ENCODE measurements around the gene ITSN1. TPM values are rescaled to one million over a fixed set of nuclear protein-coding genes. Genes with fewer than 3 reads are reported as not detected.
"Not testable (repeated sequence)": the region's sequence is repeated elsewhere in the genome, so short reads cannot be mapped to it uniquely, and the experiment has no call there.

Gene ITSN1
- polyA plus RNA-seq, 1 donor from 2014 or later: 35.1 TPM

DNA sequence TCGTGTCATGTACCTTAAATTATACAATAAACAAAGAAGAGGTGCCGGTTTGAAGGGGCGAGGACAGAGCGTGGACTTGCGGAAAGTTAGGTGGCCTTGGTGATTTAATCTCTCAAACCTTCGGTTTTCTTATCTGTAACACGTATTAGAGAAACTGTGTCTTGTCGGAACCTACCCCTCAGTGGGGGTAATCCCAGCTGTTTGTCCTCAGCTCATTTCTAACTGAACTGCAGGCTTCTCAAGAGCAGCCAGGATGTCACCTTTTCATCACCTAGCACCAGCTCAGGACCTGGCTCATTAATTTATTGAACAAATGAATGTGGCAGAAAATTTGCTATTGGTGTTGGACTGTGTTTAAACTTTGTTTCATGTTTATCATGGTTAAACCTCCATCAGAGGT lies 31.2 kb downstream of the ITSN1 start:
- Histone ChIP-seq H3K27ac (ENCODE audit: low read length) (no peak overlapping the region), H3K9ac (ENCODE audit: low read length) (no peak overlapping the region), H3K27me3 (ENCODE audit: insufficient read depth, low read depth, low read length) (no peaks in the 10 kb centered on the region), H3K9me3 (ENCODE audit: low read length) (no peaks in the 10 kb centered on the region), H3K79me2 (replicated peaks; ENCODE audit: insufficient read depth, low read length) (peaks cover 25% of the 10 kb centered on the region), H3K9me2 (ENCODE audit: insufficient read depth, low read length) (no peaks in the 10 kb centered on the region), H2AFZ (ENCODE audit: low read depth, low read length) (no peak overlapping the region), H4K20me1 (ENCODE audit: insufficient read depth) (no peaks in the 10 kb centered on the region), H3F3A (ENCODE audit: insufficient read depth, low read length, poor library complexity, severe bottlenecking) (no peaks in the 10 kb centered on the region), H3K36me3 (ENCODE audit: insufficient read depth, low read length) (no peaks in the 10 kb centered on the region), H3K4me2 (ENCODE audit: low read length) (no peak overlapping the region), H3K4me3 (ENCODE audit: low read length) (no peak overlapping the region)
- TF ChIP-seq, protein P1, sequence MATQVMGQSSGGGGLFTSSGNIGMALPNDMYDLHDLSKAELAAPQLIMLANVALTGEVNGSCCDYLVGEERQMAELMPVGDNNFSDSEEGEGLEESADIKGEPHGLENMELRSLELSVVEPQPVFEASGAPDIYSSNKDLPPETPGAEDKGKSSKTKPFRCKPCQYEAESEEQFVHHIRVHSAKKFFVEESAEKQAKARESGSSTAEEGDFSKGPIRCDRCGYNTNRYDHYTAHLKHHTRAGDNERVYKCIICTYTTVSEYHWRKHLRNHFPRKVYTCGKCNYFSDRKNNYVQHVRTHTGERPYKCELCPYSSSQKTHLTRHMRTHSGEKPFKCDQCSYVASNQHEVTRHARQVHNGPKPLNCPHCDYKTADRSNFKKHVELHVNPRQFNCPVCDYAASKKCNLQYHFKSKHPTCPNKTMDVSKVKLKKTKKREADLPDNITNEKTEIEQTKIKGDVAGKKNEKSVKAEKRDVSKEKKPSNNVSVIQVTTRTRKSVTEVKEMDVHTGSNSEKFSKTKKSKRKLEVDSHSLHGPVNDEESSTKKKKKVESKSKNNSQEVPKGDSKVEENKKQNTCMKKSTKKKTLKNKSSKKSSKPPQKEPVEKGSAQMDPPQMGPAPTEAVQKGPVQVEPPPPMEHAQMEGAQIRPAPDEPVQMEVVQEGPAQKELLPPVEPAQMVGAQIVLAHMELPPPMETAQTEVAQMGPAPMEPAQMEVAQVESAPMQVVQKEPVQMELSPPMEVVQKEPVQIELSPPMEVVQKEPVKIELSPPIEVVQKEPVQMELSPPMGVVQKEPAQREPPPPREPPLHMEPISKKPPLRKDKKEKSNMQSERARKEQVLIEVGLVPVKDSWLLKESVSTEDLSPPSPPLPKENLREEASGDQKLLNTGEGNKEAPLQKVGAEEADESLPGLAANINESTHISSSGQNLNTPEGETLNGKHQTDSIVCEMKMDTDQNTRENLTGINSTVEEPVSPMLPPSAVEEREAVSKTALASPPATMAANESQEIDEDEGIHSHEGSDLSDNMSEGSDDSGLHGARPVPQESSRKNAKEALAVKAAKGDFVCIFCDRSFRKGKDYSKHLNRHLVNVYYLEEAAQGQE (IDR thresholded peaks at IDR 0.05; ENCODE audit: borderline replicate concordance): no peak
- no peak for TF ChIP-seq SMC3 (conservative IDR thresholded peaks at IDR 0.05; ENCODE audit: poor library complexity)
- TF ChIP-seq, protein P2, sequence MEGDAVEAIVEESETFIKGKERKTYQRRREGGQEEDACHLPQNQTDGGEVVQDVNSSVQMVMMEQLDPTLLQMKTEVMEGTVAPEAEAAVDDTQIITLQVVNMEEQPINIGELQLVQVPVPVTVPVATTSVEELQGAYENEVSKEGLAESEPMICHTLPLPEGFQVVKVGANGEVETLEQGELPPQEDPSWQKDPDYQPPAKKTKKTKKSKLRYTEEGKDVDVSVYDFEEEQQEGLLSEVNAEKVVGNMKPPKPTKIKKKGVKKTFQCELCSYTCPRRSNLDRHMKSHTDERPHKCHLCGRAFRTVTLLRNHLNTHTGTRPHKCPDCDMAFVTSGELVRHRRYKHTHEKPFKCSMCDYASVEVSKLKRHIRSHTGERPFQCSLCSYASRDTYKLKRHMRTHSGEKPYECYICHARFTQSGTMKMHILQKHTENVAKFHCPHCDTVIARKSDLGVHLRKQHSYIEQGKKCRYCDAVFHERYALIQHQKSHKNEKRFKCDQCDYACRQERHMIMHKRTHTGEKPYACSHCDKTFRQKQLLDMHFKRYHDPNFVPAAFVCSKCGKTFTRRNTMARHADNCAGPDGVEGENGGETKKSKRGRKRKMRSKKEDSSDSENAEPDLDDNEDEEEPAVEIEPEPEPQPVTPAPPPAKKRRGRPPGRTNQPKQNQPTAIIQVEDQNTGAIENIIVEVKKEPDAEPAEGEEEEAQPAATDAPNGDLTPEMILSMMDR (IDR thresholded peaks at IDR 0.05; ENCODE audit: poor library complexity, severe bottlenecking): no peak
- TF ChIP-seq POLR2AphosphoS5 (IDR thresholded peaks at IDR 0.05): no peak
- no peak for TF ChIP-seq MXI1 (conservative IDR thresholded peaks at IDR 0.05; ENCODE audit: poor library complexity, severe bottlenecking)
- TF ChIP-seq EP300 (conservative IDR thresholded peaks at IDR 0.05; ENCODE audit: poor library complexity, severe bottlenecking): no peak
- no peak for TF ChIP-seq EZH2 (IDR thresholded peaks at IDR 0.05; ENCODE audit: borderline replicate concordance, insufficient read depth, low read length, poor library complexity, severe bottlenecking)
- TF ChIP-seq RAD21 (conservative IDR thresholded peaks at IDR 0.05): no peak
- no peak for TF ChIP-seq TAF1 (IDR thresholded peaks at IDR 0.05; ENCODE audit: low read depth)

DNA sequence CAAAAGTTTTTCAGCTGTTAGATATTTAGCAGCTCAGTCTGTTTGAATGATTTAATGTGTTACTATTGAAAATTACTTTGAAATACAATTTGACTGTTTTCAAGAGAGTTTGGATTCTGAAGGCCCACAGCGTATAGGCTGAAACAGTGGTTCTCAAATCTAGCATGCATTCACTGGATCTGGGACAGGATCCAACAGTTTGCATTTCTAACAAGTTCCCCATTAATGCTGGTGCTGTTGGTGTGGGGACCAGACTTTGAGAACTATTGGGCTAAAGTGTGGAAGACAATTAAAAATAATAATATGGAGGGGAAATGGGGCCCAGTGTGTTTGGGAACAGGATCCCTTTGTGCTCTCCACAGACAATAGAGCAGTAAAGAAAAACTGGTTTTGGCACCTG lies 31.9 kb downstream of the ITSN1 start:
- H3K9me2 ChIP-seq (ENCODE audit: insufficient read depth, low read length): no peaks in the 10 kb centered on the region
- H3K4me3 ChIP-seq (ENCODE audit: low read length): no peak overlapping the region
- H3K9ac ChIP-seq (ENCODE audit: low read length): no peak overlapping the region
- H3K4me2 ChIP-seq (ENCODE audit: low read length): no peak overlapping the region
- H3K27me3 ChIP-seq (ENCODE audit: insufficient read depth, low read depth, low read length): no peaks in the 10 kb centered on the region
- no peaks in the 10 kb centered on the region for H4K20me1 ChIP-seq (ENCODE audit: insufficient read depth)
- H2AFZ ChIP-seq (ENCODE audit: low read depth, low read length): no peak overlapping the region
- H3K9me3 ChIP-seq (ENCODE audit: low read length): no peaks in the 10 kb centered on the region
- TF ChIP-seq EP300 (conservative IDR thresholded peaks at IDR 0.05; ENCODE audit: poor library complexity, severe bottlenecking) (no peak), EZH2 (IDR thresholded peaks at IDR 0.05; ENCODE audit: borderline replicate concordance, insufficient read depth, low read length, poor library complexity, severe bottlenecking) (no peak), MXI1 (conservative IDR thresholded peaks at IDR 0.05; ENCODE audit: poor library complexity, severe bottlenecking) (no peak), TAF1 (IDR thresholded peaks at IDR 0.05; ENCODE audit: low read depth) (no peak), RAD21 (conservative IDR thresholded peaks at IDR 0.05) (no peak), POLR2AphosphoS5 (IDR thresholded peaks at IDR 0.05) (no peak), SMC3 (conservative IDR thresholded peaks at IDR 0.05; ENCODE audit: poor library complexity) (no peak)
- TF ChIP-seq, protein P2 (IDR thresholded peaks at IDR 0.05; ENCODE audit: poor library complexity, severe bottlenecking): no peak
- TF ChIP-seq, protein P1 (IDR thresholded peaks at IDR 0.05; ENCODE audit: borderline replicate concordance): no peak
- H3F3A ChIP-seq (ENCODE audit: insufficient read depth, low read length, poor library complexity, severe bottlenecking): no peaks in the 10 kb centered on the region
- no peaks in the 10 kb centered on the region for H3K36me3 ChIP-seq (ENCODE audit: insufficient read depth, low read length)
- peaks cover 21% of the 10 kb centered on the region for H3K79me2 ChIP-seq (replicated peaks; ENCODE audit: insufficient read depth, low read length)
- no peak overlapping the region for H3K27ac ChIP-seq (ENCODE audit: low read length)

DNA sequence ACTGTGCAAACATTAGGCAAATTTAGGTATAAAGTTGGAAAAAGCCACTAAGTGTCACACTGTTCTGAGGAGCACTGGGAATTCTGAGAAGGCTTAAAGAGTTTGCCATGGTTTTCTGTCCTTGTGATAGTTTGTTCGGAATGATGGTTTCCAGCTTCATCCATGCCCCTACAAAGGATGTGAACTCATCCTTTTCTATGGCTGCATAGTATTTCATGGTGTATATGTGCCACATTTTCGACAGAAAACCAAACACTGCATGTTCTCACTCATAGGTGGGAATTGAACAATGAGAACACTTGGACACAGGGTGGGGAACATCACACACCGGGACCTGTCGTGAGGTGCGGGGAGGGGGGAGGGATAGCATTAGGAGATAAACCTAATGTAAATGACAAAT lies 34.4 kb downstream of the ITSN1 start:
- not testable (repeated sequence) for H2AFZ ChIP-seq (ENCODE audit: low read depth, low read length); H3F3A ChIP-seq (ENCODE audit: insufficient read depth, low read length, poor library complexity, severe bottlenecking); H3K9ac ChIP-seq (ENCODE audit: low read length); H3K9me3 ChIP-seq (ENCODE audit: low read length); H4K20me1 ChIP-seq (ENCODE audit: insufficient read depth); H3K27me3 ChIP-seq (ENCODE audit: insufficient read depth, low read depth, low read length); H3K4me2 ChIP-seq (ENCODE audit: low read length); H3K36me3 ChIP-seq (ENCODE audit: insufficient read depth, low read length); H3K9me2 ChIP-seq (ENCODE audit: insufficient read depth, low read length); H3K4me3 ChIP-seq (ENCODE audit: low read length); H3K27ac ChIP-seq (ENCODE audit: low read length)
- peaks cover 24% of the 10 kb centered on the region for H3K79me2 ChIP-seq (replicated peaks; ENCODE audit: insufficient read depth, low read length)
